Stimulated activated CD4-positive, alpha-beta T cell treated with anti-CD3 and anti-CD28 coated beads, Interleukin-12 subunit alpha, Interleukin-12 subunit beta, amount 100 ng/mL, for 4 hours (primary cell): ENCODE results near the gene TGIF2.
"Not testable (repeated sequence)": the region's sequence is repeated elsewhere in the genome, so short reads cannot be mapped to it uniquely, and the experiment has no call there.

Source experiments
- DNase-seq: peaks from one replicate; pipeline ENCODE4 v3.0.0-alpha.2; 2020

TGIF2 gene

DNA sequence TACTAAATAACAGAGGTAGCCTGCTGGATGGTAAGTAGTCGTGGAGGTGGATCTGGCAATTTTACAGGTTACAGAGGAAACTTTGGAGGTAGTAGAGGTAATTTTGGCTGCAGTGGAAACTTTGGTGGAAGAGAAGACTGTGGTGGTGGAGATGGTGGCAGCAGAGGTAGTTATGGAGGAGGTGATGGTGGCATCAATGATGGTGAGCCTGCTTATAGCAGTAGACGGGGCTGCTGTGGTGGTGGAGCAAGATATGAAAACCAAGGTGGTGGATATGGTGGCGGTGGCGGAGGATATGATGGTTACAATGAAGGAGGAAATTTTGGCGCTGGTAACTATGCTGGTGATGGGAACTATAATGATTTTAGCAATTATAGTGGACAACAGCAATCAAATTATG lies 47.5 kb downstream of the TGIF2 start:
- no peak for DNase-seq

DNA sequence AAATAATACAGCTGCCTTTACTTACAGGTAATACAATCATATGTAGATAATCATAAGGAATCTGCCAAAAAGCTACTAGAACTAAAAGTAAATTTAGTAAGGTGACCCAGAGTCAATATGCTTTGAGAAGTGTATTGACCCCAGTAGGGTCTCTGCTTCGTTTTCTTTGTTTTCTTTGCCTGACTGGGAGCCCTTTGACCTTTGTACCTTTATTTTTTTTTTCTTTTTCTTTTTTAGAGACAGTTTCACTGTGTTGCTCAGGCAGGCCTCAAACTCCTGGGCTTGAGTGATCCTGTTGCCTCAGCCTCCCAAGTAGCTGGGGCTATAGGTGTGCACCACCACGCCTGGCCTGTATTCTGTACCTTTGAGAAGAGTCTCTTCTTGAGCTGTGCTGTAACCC lies 50.0 kb downstream of the TGIF2 start:
- no peak for DNase-seq

DNA sequence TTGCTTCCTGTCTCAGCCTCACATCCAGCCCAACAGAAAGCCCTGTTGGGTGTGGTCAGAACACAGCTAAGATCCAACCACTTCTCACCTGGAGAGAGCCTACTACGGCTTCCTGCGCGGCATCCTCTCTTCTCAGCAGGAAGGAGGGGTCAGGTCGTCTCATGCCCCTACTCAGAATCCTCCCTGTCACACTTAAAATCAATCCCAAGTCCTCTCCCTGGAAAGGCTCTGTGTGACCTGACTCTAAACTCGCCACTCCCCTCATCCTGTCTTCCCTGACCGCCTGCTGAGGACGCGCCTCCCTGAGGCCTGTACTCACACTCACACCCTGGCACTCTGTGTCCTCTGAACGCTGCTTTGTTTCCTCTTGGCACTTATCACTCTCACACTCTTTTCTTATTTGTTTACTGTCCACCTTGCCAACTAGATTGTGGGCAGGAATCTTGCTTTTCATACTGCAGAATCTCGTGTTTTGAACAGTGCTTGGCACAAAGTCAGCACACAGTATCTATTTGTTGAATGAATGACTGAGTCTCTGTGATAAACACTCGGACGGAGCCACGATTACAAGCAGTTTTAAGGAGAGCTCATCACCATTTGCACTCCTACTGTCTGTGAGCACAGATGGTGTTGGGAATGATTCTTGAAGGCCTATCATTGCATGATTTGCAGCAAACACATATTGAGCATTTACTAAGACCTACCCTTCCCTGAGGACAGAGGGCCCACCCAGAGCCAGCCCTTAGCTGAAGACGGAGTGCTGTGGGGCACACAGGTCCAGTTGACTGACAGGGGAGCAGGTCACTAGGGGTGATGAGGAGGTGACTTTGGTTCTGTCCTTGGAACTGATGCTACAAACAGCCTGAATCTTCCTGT lies 50.9 kb downstream of the TGIF2 start:
- no peak for DNase-seq

DNA sequence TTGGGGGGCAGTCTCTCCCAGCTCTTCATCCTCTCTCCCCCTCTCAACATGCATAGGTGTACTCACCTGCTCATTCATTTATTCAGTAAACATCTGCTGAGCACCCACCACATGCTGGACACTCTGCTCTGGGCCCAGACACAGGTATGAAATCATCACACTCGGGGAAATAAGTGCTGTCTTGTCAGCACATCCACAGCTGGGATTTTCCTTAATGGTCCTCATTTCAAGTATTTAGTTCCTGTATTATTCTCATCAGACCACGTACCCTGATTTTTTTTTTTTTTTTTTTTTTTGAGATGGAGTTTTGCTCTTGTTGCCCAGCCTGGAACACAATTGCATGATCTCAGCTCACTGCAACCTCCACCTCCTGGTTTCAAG lies 51.5 kb downstream of the TGIF2 start:
- DNase-seq: no peak

DNA sequence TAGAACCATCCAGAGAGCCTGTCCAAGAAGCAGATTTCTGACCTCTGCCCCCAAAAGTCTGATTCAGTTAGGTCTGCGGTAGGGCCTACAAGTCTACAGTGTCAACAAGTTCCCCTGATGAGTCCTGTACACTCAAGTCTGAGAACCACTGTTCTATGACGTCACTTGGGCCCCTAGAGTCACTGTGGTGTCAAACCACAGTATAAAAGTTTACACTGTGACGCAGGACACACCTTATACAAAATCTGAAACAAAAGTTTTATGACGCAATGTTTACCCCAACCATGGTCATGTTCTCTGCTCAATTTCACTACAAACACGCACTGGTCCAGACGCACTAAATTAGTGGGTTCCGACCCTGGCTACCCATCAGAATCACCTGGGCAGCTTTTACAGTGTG lies 54.7 kb downstream of the TGIF2 start:
- no peak for DNase-seq

DNA sequence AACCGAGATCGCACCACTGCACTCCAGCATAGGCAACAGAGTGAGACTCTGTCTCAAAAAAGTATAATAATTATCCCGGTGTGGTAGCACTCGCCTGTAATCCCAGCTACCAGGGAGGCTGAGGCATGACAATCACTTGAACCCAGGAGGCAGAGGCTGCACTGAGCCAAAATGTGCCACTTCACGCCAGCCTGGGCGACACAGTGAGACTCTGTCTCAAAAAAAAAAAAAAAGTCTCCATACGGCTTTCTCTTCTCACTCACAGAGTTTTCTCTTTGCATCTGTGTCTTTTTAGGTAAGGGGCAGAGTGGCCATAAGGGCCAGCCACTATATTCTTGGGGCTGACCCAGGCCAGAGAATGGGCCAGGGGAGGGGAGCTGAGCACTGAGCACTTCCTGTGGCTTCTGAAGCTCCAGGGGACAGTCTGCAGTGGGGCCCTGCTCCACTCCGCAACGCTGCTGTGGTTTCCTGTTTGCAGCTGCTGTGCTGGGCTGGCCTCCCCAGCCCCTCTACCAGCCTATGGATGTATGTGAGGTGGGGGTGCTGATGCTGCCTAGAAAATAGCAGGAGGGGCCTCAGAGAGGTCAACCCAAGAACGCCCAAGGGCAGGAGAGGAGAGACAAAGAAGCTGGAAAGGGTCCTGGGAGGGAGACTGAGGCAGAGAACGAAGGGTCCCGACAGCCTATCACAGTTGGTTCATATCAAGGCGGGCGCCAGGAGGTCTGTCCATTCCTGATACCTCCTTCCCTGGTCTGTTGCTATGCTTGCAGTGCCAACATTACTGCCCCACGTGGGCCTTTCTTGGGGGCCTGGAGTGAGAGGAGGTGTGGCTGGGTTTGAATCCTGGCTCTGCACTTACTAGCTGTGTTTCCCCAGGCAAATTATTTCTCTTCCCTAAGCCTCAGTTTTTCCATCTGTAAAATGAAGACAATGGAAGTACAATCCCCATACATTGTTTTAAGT lies 56.6 kb downstream of the TGIF2 start:
- DNase-seq: no peak

DNA sequence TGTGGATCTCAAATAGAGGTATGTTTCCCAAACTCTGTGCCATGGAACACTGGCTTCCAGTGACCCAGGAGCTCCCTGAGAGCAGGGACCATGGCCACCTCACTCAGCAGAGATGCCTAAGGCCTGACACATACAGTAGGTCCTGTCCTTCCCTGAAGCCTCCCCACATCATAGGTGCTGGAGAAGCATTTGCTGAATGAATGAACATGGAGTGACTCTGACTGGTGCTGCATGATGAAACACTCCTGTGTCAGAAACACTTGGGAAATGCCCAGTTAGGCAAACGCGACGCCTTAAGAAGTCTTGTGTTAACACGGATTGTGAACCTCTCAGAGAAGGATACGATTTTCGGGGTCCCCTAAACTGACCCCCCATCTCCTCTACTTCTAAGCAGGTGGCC lies 58.2 kb downstream of the TGIF2 start:
- no peak for DNase-seq

DNA sequence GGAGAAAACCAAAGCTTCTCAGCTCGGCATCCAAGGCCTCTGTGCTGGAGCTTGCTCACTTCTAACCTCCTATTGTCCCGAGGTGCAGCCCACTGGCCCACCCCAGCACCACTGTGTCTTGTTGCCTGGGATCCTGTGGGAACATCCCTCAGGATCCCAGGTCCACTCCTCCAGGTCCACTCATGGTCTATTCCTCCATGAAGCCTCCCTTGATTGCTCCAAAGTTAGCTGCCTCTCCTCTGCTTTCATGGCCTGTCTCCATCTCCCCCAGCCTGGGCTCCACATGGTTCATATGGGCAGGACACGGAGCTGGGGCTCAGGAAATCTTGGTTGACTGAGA lies 58.7 kb downstream of the TGIF2 start:
- DNase-seq: no peak

DNA sequence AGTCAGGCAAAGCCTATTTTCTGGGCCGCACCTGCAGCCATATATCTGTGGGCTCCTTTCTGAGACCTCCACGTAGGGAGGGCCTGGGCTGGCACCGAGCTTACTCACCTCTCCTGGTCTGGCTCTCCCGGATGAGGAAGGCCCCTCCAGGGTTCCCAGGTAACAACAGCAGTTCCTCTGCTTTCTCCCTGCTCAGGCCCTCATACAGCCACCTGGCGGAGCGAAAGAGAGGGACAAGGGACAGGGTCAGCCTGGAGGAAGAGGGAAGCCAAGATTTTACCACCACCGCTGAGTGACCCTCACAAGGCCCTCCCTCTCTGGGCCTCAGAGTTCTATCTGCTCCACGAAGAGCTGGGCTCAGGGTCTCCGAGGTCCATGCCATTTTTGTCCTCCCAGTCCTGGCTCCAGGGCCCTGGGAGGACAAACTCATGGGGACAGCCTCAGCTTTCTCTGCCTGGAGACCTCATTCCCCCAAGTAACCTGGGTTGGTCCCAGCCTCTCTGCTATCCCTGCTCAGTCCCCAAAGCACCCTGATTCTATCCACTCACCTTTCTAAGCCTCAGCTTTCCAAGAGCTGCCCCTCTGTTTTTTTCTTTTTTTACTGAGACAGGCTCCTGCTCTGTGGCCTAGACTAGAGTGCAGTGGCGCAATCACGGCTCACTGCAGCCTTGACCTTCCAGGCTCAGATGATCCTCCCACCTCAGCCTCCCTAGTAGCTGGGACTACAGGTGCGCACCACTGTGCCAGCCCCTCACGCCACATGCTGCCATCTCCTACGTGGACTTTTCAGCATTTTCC lies 59.3 kb downstream of the TGIF2 start:
- DNase-seq: no peak

DNA sequence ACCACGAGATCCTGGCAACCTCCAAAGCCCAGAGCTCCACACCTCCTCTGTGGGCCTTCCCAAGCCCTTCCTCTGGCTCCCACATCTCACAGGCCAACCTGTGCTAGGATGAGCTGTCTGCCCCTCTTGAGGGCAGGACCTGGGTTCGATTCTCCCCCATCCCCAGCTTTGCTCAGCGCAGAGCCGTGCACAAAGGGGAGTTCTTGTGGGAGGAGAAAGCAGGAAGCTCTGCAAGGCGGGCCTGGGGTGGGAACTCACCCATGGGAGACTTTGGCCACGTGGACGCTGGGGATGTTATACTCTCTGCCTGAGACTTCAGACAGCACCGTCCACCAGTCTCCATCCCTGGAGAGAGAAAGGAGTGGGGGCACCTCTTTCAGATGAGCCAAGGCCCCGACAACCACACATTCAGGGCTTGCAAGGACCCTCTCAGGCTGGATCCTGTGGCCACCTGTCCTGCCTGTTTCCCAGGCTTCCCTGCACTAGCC lies 59.9 kb downstream of the TGIF2 start:
- DNase-seq: no peak

DNA sequence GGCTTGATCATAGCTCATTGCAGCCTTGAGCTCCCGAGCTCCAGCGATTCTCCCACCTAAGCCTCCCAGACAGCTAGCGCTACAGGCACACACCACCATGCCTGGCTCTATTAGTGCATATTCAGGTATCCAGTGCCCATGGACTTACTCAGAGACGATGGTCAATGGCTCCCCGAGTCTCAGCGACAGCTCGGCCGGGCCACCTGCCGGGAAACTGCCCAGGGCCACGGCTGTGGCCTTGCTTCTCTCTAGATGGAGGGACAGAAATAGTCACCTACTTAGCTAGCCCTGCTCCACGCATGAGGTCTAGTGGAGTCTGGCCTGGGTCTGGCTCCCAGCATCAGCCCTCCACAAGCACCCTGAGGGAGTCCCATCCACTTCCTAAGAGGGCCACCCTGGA lies 60.9 kb downstream of the TGIF2 start:
- no peak for DNase-seq

DNA sequence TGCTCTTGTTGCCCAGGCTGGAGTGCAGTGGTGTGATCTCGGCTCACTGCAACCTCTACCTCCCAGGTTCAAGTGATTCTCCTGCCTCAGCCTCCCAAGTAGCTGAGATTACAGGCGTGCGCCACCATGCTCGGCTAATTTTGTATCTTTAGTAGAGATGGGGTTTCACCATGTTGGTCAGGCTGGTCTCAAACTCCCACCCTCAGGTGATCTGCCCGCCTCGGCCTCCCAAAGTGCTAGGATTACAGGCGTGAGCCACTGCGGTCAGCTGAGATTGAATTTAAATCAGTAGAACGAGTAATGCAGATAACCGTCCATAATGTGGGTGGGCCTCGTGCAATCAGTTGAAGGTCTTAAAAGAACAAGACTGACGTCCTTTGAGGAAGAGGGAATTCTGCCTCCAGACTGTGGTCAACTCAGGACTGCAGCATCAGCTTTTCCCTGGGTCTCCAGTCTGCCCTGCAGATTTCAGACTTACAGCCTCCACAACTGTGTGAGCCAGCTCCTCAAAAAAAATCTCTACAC lies 65.5 kb downstream of the TGIF2 start:
- DNase-seq: not testable (repeated sequence)

DNA sequence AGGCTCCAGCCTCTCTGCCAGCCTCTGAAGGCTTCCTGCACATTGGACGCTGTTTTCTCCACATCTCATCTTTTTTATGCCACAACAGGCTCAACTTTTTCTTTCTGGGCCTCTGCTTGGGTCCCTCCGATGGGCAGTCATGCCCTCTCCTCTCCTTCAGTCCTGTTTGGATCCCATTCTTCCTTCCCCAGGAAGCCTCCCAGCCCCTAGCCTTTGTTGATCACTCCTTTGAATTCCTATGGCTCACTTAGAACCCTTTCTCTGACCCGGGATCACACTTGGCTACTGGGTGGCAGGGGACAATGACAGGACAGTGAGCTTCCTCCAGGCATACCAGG lies 68.1 kb downstream of the TGIF2 start:
- DNase-seq: no peak

DNA sequence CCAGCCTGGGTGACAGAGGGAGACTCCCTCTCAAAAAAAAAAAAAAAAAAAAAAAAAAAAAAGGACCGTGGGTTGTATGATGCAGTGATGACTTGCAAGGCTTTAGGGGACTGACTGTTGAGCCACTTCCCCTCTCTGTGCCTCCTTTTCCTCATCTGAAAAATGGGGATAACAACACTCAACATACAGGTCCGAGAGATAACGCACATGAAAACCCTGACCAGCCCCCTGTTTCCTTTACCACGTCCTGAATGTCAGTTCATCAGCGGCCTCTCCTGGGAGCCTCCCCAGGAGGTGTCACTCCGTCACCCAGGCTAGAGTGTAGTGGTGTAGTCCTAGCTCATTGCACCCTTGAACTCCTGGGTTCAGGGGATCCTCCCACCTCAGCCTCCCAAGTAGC lies 68.7 kb downstream of the TGIF2 start:
- no peak for DNase-seq
